Sigmoid colon (tissue), 7 donors: ENCODE measurements around the gene BBS2. TPM values are rescaled to one million over a fixed set of nuclear protein-coding genes. Genes with fewer than 3 reads are reported as not detected.
A peak's percentile ranks its signal among the peaks of the same experiment; 100 is the strongest.

ENCODE experiments used
- DNase-seq: peaks from one replicate; pipeline ENCODE4 v3.0.0-alpha.2; 2019
- H3K27ac ChIP-seq, 4 donors: fragments of 200-600 bp; sonication (generic); one replicate each; pipeline ENCODE4 v1.5.1; 2016 to 2019; ENCODE audit warnings: mild to moderate bottlenecking in 1 of 4
- H3K27me3 ChIP-seq, 3 donors: fragments of 200-600 bp; sonication (generic); one replicate each; pipeline ENCODE4 v1.5.1; 2019; ENCODE audit warnings: mild to moderate bottlenecking in 1 of 3
- H3K36me3 ChIP-seq, 4 donors: fragments of 200-600 bp; sonication (generic); one replicate each; pipeline ENCODE4 v1.5.1; 2016 to 2019
- H3K4me1 ChIP-seq, 4 donors: fragments of 200-600 bp; sonication (generic); one replicate each; pipeline ENCODE4 v1.5.1; 2017 to 2019
- H3K4me3 ChIP-seq, 4 donors: fragments of 200-600 bp; sonication (generic); one replicate each; pipeline ENCODE4 v1.5.1; 2017 to 2019; ENCODE audit warnings: mild to moderate bottlenecking in 2 of 4, moderate library complexity in 1 of 4
- H3K9me3 ChIP-seq, 4 donors: fragments of 200-600 bp in 3 of 4; sonication (generic) in 3 of 4; one replicate each; pipeline versions ENCODE4 v1.5.1 to v1.6.1; 2013 to 2019
- CTCF ChIP-seq, 4 experiments: fragments of 450-650 bp in 3 of 4; fragments of 200-600 bp in 1 of 4; IDR thresholded peaks; one replicate each; pipeline ENCODE4 v1.5.1; 2016 to 2019; ENCODE audit warnings: antibody characterized with exemption in 4 of 4, mild to moderate bottlenecking in 3 of 4, moderate library complexity in 2 of 4
- EP300 ChIP-seq, 4 donors: sonication (generic); formaldehyde crosslinking; IDR thresholded peaks; one replicate each; pipeline ENCODE4 v1.6.1; 2017; ENCODE audit warnings: antibody characterized with exemption in 4 of 4
- POLR2A ChIP-seq, 2 donors: fragments of 450-650 bp; IDR thresholded peaks; one replicate each; pipeline ENCODE4 v1.6.1; 2016; ENCODE audit warnings: antibody characterized with exemption in 2 of 2, mild to moderate bottlenecking in 2 of 2, moderate library complexity in 2 of 2
- POLR2AphosphoS5 ChIP-seq, 4 donors: sonication (generic); formaldehyde crosslinking; IDR thresholded peaks; one replicate each; pipeline ENCODE4 v1.6.1; 2017; ENCODE audit warnings: antibody characterized with exemption in 4 of 4
- WGBS, 2 donors: extraction: QIAGEN DNeasy Blood & Tissue Kit; methylation state at CpG; one replicate each; pipeline ENCODE4 v1.1.7; 2013; 5-methylcytosine and 5-hydroxymethylcytosine counted together
- intact Hi-C: fragments of 100-400 bp; cut with DNase I; formaldehyde crosslinking; loops from one replicate; pipeline ENCODE4 v1.15.1; 2023
- polyA plus RNA-seq, 3 donors: library from polyadenylated mRNA; stranded (reverse); fragments of 200-250 nt; gene quantifications; one replicate each; pipeline ENCODE4 v1.2.3, GENCODE V29; 2013
- total RNA-seq, 4 donors: library from RNA; depleted of rRNA; stranded (reverse); fragments of >200 nt; gene quantifications; one replicate each; pipeline ENCODE4 v1.1.0, GENCODE V29; 2016
- donor health status: healthy with polysubstance abuse.
- donor health status: Bipolar disorder and iron deficiency.
- donor health status: healthy.

Gene BBS2
- total and polyA plus RNA-seq, 7 donors = 13.2 to 74.2 (median 40.8) TPM

- Histone ChIP-seq H3K27ac (no peak overlapping the region), H3K4me1 (no peaks in the 10 kb centered on the region), H3K9me3 (no peaks in the 10 kb centered on the region), H3K36me3 (peaks cover 9 to 98% (median 16%) of the 10 kb centered on the region in 4 donors), H3K4me3 (no peak overlapping the region), H3K27me3 (no peaks in the 10 kb centered on the region)
- 89 to 93% methylated on average over 2 of the region's 2 CpGs for WGBS, 2 donors
- no peak for TF ChIP-seq POLR2AphosphoS5 (IDR thresholded peaks at IDR 0.05)
- no peak for DNase-seq
- intact Hi-C loops = no loop called here
These were observed 59.7 kb downstream of the BBS2 start for GRCh38 chr16:56460101-56460500.

GRCh38 chr16:56457927-56458470 is 61.8 kb downstream of the BBS2 start:
- Histone ChIP-seq H3K36me3 (peaks cover 6 to 94% (median 16%) of the 10 kb centered on the region in 4 donors), H3K27ac (no peak overlapping the region), H3K27me3 (no peaks in the 10 kb centered on the region), H3K4me3 (no peak overlapping the region), H3K9me3 (no peaks in the 10 kb centered on the region), H3K4me1 (peaks cover 0 to 5% (median 3%) of the 10 kb centered on the region in 4 donors)
- 90 to 94% methylated on average over 6 of the region's 6 CpGs for WGBS, 2 donors
- no peak for DNase-seq
- intact Hi-C loops = loop anchor here (10.0 kb wide), 1 partner anchor 513 kb away; no protein-coding TSS in a partner anchor
- TF ChIP-seq EP300 (IDR thresholded peaks at IDR 0.05) (no peak), CTCF (IDR thresholded peaks at IDR 0.05) (no peak), POLR2AphosphoS5 (IDR thresholded peaks at IDR 0.05) (no peak), POLR2A (IDR thresholded peaks at IDR 0.05) (no peak)

GRCh38 chr16:56451753-56452689 is 67.8 kb downstream of the BBS2 start:
- no peaks in the 10 kb centered on the region for H3K9me3 ChIP-seq
- 2 to 8% methylated on average over 31 of the region's 31 CpGs for WGBS, 2 donors
- intact Hi-C loops = loop anchor here (2.0 to 10.0 kb wide), 2 partner anchors 27 to 507 kb away; partner anchors contain the start of gene AMFR
- TF ChIP-seq POLR2A (IDR thresholded peaks at IDR 0.05) (no peak), EP300 (IDR thresholded peaks at IDR 0.05) (no peak), CTCF (IDR thresholded peaks at IDR 0.05) (no peak), POLR2AphosphoS5 (IDR thresholded peaks at IDR 0.05) (no peak)
- H3K4me1 ChIP-seq = peaks cover 0 to 43% (median 38%) of the 10 kb centered on the region in 4 donors
- peaks cover 0 to 44% (median 3%) of the 10 kb centered on the region in 4 donors for H3K36me3 ChIP-seq
- peak overlapping the region; percentile 70 to 98 (median 88) for H3K4me3 ChIP-seq
- DNase-seq = no peak
- no peaks in the 10 kb centered on the region for H3K27me3 ChIP-seq
- peak overlapping the region; percentile 79 to 88 (median 84) for H3K27ac ChIP-seq

- Histone ChIP-seq H3K4me1 (peaks cover 0 to 43% (median 38%) of the 10 kb centered on the region in 4 donors), H3K4me3 (peak within 1 kb of the TSS; percentile 70 to 98 (median 88)), H3K27me3 (no peaks in the 10 kb centered on the region), H3K36me3 (peaks cover 0 to 44% (median 3%) of the 10 kb centered on the region in 4 donors), H3K27ac (peak within 1 kb of the TSS; percentile 79 to 88 (median 84)), H3K9me3 (no peaks in the 10 kb centered on the region)
- peak; percentile 98 for DNase-seq
- TF ChIP-seq POLR2A (IDR thresholded peaks at IDR 0.05) (peak; percentile 27 to 51), POLR2AphosphoS5 (IDR thresholded peaks at IDR 0.05) (peak; percentile 63 to 87 (median 83)), EP300 (IDR thresholded peaks at IDR 0.05) (no peak), CTCF (IDR thresholded peaks at IDR 0.05) (peak in 1 of 4 experiments; percentile 10)
- intact Hi-C loops = loop anchor here (2.0 to 10.0 kb wide), 2 partner anchors 26 to 506 kb away; partner anchors contain the start of gene AMFR
- WGBS, 2 donors = 0% methylated on average over 56 of the region's 56 CpGs
These were observed 68.7 kb downstream of the BBS2 start, which contains the start of the genes NUDT21 and OGFOD1 for GRCh38 chr16:56450986-56451752. NUDT21 (minus strand) TSS chr16:56451332; CDS start chr16:56451202, 130 bp downstream. OGFOD1 (plus strand) TSS chr16:56451554; CDS start chr16:56451613, 59 bp downstream.
